Natural killer cell (primary cell): ENCODE data around the gene KCNJ16. TPM values are rescaled to one million over a fixed set of nuclear protein-coding genes. Genes with fewer than 3 reads are reported as not detected.

Experiments used
- ATAC-seq, 3 donors: fragments of 150-1000 bp in 2 of 3; fragments of 200-7000 bp in 1 of 3; cut with Tn5 transposase; 1 replicate in 1 of 3; 2 replicates in 2 of 3; pipeline ENCODE4 v1.10.0; 2021; ENCODE audit warnings: mild to moderate bottlenecking in 2 of 3, moderate library complexity in 2 of 3
- DNase-seq, 2 donors: peaks; one replicate each; pipeline versions ENCODE4 v3.0.0 to v3.0.0-alpha.2; 2013 to 2021; ENCODE audit warnings: mixed read lengths in 1 of 2
- H3K27ac ChIP-seq: one replicate; pipeline ENCODE4 v1.5.1; 2013; ENCODE audit warnings: mild to moderate bottlenecking, low read length
- H3K27me3 ChIP-seq: one replicate; pipeline ENCODE4 v1.6.1; 2013; ENCODE audit warnings: low read length; ENCODE audit not compliant: control insufficient read depth, insufficient read depth
- H3K36me3 ChIP-seq: one replicate; pipeline ENCODE4 v1.6.1; 2013; ENCODE audit warnings: low read length; ENCODE audit not compliant: control insufficient read depth, insufficient read depth
- H3K4me1 ChIP-seq: one replicate; pipeline ENCODE4 v1.6.1; 2013; ENCODE audit warnings: low read length; ENCODE audit not compliant: control insufficient read depth, insufficient read depth
- H3K4me3 ChIP-seq: one replicate; pipeline ENCODE4 v1.5.1; 2013; ENCODE audit warnings: low read length
- H3K9me3 ChIP-seq: one replicate; pipeline ENCODE4 v1.6.1; 2013; ENCODE audit warnings: low read length; ENCODE audit not compliant: control insufficient read depth, insufficient read depth
- H3K27ac Mint-ChIP-seq, 2 donors: one replicate each; pipeline ENCODE4 v1.8.0; 2022; ENCODE audit warnings: mild to moderate bottlenecking in 2 of 2, mixed read lengths in 2 of 2, moderate library complexity in 1 of 2
- H3K27me3 Mint-ChIP-seq, 2 donors: one replicate each; pipeline ENCODE4 v1.8.0; 2022; ENCODE audit warnings: low read depth in 2 of 2, mixed read lengths in 2 of 2
- H3K36me3 Mint-ChIP-seq: one replicate; pipeline ENCODE4 v1.8.0; 2022; ENCODE audit warnings: mixed read lengths
- H3K4me1 Mint-ChIP-seq, 2 donors: one replicate each; pipeline ENCODE4 v1.8.0; 2022; ENCODE audit warnings: mixed read lengths in 2 of 2
- H3K4me3 Mint-ChIP-seq: one replicate; pipeline ENCODE4 v1.8.0; 2022; ENCODE audit warnings: mild to moderate bottlenecking, moderate library complexity, mixed read lengths
- H3K9me3 Mint-ChIP-seq, 2 donors: one replicate each; pipeline ENCODE4 v1.8.0; 2022; ENCODE audit warnings: mixed read lengths in 2 of 2
- WGBS: methylation state at CpG from one replicate; pipeline ENCODE4 v1.1.7; 2013; ENCODE audit warnings: missing lambda C conversion rate; ENCODE audit not compliant: insufficient coverage; 5-methylcytosine and 5-hydroxymethylcytosine counted together
- intact Hi-C: fragments of 100-400 bp; cut with micrococcal nuclease; formaldehyde crosslinking; loops from one replicate; pipeline ENCODE4 v1.14.2; 2022
- total RNA-seq, 4 donors: library from RNA; stranded (reverse); fragments of 120-200 nt in 1 of 4; gene quantifications; one replicate each; pipeline versions ENCODE4 v1.2.3 to v1.2.4, GENCODE V29; 2013 to 2022
- TF ChIP-seq, protein P1 (sequence below): fragments of 200-600 bp; IDR thresholded peaks from one replicate; pipeline ENCODE4 v1.8.0; 2022; ENCODE audit warnings: antibody characterized with exemption

The KCNJ16 gene
- total RNA-seq, 3 donors from 2014 or later (not counting 1 experiment from before 2014, with no cell fraction given) = not detected

DNA sequence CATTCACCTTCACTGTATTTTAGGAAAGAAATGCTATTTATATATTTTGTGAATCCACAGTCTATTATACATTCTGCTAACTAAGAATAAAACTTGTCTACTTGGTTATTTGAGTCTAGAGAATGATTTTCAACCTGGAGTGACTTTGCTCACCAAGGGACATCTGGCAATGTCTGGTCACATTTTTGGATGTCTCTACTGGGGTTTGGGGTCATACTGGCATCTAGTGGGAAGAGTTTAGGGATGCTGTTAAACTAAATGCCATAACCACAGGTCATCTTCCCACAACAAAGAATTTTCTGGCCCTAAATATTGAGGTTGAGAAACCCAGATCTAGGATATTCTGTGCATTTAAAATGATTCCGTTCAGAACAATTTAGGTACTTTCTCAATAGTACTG is 26.0 kb downstream of the KCNJ16 start:
- intact Hi-C loops = no loop called here
- Mint-ChIP-seq H3K4me1 (peaks cover 8 to 10% of the 10 kb centered on the region in 2 donors), H3K27ac (no peak overlapping the region), H3K4me3 (no peak overlapping the region), H3K27me3 (no peaks in the 10 kb centered on the region), H3K36me3 (no peaks in the 10 kb centered on the region), H3K9me3 (no peaks in the 10 kb centered on the region)
- no peak overlapping the region for H3K4me3 ChIP-seq
- TF ChIP-seq, protein P1, sequence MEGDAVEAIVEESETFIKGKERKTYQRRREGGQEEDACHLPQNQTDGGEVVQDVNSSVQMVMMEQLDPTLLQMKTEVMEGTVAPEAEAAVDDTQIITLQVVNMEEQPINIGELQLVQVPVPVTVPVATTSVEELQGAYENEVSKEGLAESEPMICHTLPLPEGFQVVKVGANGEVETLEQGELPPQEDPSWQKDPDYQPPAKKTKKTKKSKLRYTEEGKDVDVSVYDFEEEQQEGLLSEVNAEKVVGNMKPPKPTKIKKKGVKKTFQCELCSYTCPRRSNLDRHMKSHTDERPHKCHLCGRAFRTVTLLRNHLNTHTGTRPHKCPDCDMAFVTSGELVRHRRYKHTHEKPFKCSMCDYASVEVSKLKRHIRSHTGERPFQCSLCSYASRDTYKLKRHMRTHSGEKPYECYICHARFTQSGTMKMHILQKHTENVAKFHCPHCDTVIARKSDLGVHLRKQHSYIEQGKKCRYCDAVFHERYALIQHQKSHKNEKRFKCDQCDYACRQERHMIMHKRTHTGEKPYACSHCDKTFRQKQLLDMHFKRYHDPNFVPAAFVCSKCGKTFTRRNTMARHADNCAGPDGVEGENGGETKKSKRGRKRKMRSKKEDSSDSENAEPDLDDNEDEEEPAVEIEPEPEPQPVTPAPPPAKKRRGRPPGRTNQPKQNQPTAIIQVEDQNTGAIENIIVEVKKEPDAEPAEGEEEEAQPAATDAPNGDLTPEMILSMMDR = no peak
- no peaks in the 10 kb centered on the region for H3K27me3 ChIP-seq
- no CpG with 5 or more reads among the region's 1 CpG for WGBS
- H3K27ac ChIP-seq = no peak overlapping the region
- H3K9me3 ChIP-seq = no peaks in the 10 kb centered on the region
- H3K4me1 ChIP-seq = no peaks in the 10 kb centered on the region
- H3K36me3 ChIP-seq = no peaks in the 10 kb centered on the region
- ATAC-seq (no peak), DNase-seq (no peak)

DNA sequence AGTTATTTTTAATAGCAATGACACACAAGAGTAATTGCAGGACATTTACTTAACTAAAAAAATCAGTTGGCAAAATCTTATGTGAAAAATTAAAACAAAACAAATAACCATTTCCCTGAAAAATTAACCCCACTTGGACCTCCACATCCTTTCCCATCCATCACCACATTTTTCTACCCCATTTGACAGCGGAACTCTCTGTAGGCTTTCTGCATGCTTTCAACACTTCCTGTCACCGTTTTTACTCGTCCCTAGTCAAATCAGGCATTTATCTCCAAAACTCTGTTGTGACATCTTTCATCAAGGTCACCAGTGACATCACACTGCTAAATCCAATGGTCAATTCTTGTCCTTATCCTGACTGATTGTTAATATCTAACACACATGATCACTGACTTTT is 27.5 kb downstream of the KCNJ16 start:
- no peak for ATAC-seq
- DNase-seq = no peak
- peaks cover 8 to 10% of the 10 kb centered on the region in 2 donors for H3K4me1 Mint-ChIP-seq

DNA sequence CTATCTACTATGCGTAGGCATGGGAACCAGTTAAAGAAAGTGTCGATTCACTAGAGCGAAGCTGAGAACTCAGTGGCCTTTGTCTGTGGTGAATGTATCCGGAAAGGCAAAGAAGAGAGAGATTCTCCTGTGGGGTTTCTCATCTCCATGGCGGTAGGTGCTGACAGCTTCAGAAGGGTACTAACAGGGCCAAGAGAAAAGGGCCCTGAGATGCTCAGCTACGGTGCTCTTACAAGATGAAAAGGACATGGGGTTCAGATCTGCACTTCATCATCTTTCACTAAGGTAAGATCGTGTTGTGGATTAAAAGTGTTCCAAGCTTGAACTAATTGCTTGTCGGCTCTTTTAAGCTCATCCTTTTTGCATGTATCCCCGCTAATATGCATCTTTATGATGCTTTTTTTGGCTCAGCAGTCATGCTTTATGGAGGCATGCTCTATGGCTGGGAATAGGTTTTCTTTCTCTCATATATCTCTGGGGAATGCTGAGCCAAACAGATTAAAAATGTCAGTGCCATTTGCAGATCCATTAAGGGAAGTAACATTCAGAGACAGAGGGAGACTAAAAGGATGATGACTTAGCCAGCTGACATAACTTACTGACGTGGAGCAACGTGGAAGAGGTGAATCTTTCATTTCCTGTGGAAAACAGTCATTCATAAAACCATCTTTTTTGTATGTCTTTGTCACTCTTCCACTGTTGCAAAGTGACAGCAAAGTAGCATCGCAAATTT is 29.9 kb downstream of the KCNJ16 start:
- intact Hi-C loops = no loop called here
- TF ChIP-seq, protein P1 = no peak
- ATAC-seq (no peak), DNase-seq (no peak)
- H3K27ac ChIP-seq = no peak overlapping the region
- Mint-ChIP-seq H3K4me3 (no peak overlapping the region), H3K27me3 (peaks cover 0 to 3% of the 10 kb centered on the region in 2 donors), H3K36me3 (no peaks in the 10 kb centered on the region), H3K9me3 (peaks cover 0 to 2% of the 10 kb centered on the region in 2 donors), H3K27ac (no peak overlapping the region), H3K4me1 (peaks cover 0 to under 1% of the 10 kb centered on the region in 2 donors)
- 83% methylated on average over 12 of the region's 12 CpGs for WGBS
- H3K4me1 ChIP-seq = no peaks in the 10 kb centered on the region
- no peaks in the 10 kb centered on the region for H3K27me3 ChIP-seq
- no peak overlapping the region for H3K4me3 ChIP-seq
- no peaks in the 10 kb centered on the region for H3K9me3 ChIP-seq
- no peaks in the 10 kb centered on the region for H3K36me3 ChIP-seq

More for the DNA sequence above, 27.5 kb downstream of the KCNJ16 start:
- no peak overlapping the region for H3K27ac Mint-ChIP-seq
- no peak overlapping the region for H3K4me3 Mint-ChIP-seq
- Histone ChIP-seq H3K9me3 (no peaks in the 10 kb centered on the region), H3K36me3 (no peaks in the 10 kb centered on the region), H3K27ac (no peak overlapping the region), H3K4me1 (no peaks in the 10 kb centered on the region), H3K27me3 (no peaks in the 10 kb centered on the region), H3K4me3 (no peak overlapping the region)
- intact Hi-C loops = no loop called here
- no peaks in the 10 kb centered on the region for H3K36me3 Mint-ChIP-seq
- no peaks in the 10 kb centered on the region for H3K27me3 Mint-ChIP-seq
- H3K9me3 Mint-ChIP-seq = no peaks in the 10 kb centered on the region
- TF ChIP-seq, protein P1 = no peak
- 35% methylated on average over 3 of the region's 3 CpGs for whole genome bisulfite sequencing

DNA sequence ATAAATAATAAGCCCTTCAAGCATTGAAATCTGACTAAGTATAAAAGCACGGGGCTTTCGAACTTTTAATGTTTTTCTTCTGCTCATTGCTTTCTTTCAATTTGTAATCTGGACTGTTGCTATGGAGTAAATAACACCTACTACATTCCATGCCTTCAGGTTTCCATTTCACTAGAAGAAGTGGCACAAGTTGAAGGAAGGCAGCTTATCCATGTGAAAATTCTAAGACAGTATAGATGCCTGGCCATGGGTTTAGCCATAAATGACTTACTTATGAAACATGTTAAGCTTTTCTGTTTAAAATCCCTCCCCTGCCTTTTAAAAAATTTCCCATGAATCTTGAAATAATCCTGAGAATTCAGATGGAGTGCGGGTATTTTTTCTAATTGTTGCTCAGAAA is 30.6 kb downstream of the KCNJ16 start:
- peaks cover 0 to 2% of the 10 kb centered on the region in 2 donors for H3K9me3 Mint-ChIP-seq

More for the DNA sequence above, 30.6 kb downstream of the KCNJ16 start:
- Mint-ChIP-seq H3K4me1 (no peaks in the 10 kb centered on the region), H3K36me3 (no peaks in the 10 kb centered on the region), H3K4me3 (no peak overlapping the region), H3K27me3 (peaks cover 0 to 3% of the 10 kb centered on the region in 2 donors), H3K27ac (no peak overlapping the region)
- Histone ChIP-seq H3K36me3 (no peaks in the 10 kb centered on the region), H3K27me3 (no peaks in the 10 kb centered on the region), H3K9me3 (no peaks in the 10 kb centered on the region), H3K4me3 (no peak overlapping the region), H3K4me1 (no peaks in the 10 kb centered on the region), H3K27ac (no peak overlapping the region)
- DNase-seq (no peak), ATAC-seq (no peak)
- intact Hi-C loops = no loop called here
- TF ChIP-seq, protein P1 = no peak
- 80% methylated on average over 1 of the region's 3 CpGs for WGBS
